GM18861 (cell line): ENCODE measurements around the gene TBCK.

ENCODE experiments used
- ATAC-seq: cut with Tn5 transposase; IDR thresholded peaks from one replicate; pipeline ENCODE4 v1.9.1; 2021; ENCODE audit not compliant: unreplicated experiment

Gene TBCK

DNA sequence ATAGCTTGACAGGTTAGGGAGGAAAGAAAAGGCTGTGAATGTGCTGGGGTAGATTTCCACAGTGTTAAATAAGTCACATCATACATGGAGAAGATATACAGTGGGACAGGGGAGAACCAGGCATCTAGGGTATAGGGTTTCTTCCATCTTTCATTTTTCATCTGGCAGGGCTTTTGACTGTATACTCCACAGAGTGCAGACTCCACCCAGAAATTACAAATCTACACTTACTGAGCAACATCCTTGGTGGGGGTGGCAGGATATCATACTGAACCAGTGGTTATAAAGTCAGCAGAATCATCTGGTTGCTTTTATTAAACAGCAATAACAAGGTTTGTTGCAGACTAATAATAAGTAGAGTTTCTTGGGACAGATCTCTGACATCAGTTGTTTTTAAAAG is 266.5 kb downstream of the TBCK start:
- ATAC-seq = no peak

DNA sequence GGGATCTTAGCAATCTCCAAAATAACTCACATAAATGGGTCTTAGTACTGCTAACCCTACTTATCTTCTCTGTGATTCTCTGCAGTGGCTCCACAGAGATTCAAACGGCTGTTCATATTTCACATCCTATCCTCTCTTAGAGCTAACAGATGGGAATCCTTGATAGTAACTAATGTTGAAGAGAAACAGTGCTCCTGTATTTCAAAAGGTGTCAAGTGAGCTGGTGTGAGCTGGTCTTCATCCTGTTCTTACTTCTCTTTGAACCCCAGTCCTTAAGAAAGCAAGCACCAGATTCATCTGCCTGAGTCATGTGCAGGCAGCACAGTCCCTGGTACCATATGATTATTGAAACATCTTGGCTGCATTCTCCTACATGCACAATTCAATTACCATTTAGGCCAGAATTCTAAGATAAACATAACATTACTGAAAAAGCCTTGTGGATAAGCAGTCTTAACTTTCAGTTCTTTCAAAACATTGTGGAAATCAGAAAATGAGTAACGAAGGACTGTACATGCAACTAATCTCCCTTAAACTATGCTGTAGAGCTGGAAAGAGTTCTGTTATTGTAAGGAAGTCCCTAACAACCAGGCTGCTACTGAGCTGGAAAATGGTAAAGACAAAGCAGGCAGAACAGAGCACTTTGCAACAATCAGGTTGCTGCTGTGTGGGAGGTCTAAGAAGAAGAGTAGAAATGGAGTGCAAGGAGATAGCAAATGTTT is 267.6 kb downstream of the TBCK start:
- no peak for ATAC-seq

DNA sequence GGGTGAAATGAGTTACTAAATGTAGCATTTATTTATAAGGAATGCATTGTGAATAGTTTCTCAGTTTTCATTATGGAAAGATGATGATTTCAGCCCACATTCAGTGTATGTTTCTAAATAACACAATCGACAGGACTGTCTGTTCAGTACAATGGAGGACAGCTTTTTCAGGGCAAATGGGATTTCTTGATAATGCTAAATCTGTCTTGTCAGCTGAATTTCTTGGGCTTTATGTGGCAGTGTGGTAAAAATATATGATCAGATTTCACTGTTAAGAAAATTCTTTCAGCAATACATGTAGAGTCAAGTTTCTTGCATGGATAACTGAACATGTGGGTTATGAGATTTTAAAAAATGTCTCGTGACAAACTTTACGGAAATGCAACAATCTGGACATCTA is 269.9 kb downstream of the TBCK start:
- ATAC-seq = no peak

DNA sequence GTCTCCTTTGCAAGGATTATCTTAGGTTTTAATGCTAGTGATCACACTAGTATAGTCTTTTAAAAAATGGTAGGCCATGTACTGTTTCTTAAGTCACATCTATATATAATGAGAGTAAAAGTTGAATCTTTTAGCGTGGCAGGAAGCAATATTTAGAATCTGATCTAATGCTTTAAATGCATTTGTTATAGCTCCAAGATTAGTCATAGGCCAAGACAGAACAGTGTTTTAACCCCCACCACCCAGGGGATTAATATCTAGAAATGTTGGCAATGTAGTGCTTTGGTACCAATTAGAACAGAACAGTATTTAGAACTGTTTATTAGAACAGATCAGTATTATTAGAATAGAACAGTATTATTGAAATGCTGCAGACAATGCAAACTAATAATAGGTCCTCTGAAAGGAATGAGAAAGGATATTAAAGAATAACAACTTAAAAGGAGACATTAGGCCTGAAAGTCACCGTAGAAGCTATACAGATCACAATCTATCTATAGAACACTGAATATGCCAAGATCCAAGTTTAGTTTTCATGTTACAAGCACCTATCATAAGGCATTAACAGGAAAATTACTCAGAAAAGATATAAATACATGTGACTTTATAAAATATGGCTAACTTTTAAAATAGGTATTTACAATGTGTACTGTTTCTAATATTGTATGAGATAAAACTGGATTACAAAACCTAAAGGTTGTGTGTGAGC is 274.6 kb downstream of the TBCK start:
- no peak for ATAC-seq

DNA sequence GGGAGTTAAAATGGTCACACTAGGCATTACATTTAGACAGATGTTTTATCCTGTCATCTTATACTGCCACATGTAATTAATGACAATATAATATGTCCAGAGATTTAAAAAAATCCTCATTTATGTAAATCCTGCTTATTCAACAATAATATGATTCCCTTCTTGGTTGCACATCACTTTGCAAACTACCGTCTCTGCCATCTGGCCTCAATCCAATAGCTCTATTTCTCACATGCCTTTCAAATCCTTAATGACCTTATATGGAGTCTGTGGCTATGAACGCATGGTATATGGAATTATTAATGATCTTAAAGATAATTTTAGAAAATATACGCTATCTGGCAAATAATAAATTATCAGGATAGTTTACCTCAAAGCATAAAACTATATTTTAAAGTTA is 276.2 kb downstream of the TBCK start:
- no peak for ATAC-seq

DNA sequence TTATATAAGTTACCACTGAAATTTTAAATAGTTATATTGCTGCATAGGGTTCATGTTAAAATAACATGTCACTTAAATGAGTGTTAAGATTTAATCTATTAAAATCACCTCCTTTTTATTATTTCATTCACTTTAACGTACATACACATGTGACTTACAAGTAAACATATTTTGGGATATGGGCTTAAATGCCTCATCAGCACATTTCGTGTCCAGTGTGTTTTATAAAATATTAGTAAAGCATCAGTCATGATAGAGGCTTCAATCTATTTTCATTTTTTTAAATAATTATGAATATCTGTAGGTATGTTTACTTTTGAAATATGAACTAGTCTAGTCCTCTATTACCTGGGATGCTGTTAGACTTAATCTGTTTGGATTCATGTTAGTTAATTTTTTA is 277.1 kb downstream of the TBCK start:
- ATAC-seq = no peak

DNA sequence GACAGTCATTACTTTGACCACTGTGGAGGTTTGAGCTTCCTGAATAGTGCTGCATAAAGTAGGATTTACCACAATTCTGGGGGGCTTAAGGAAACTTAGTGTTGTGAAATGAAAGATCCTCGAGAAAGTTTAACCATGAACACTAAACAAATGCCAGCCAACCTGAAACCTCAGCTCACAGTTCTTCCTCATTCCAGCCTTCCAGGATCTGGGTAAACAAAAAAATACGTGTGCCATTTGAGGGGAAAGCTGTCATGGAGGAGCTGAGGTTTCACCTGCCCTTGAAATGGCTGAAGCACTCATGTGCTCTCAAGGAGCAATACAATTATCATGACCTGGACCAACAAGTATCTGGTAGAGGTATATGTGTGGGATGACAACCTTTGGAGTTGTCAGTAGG is 278.0 kb downstream of the TBCK start:
- ATAC-seq = no peak

DNA sequence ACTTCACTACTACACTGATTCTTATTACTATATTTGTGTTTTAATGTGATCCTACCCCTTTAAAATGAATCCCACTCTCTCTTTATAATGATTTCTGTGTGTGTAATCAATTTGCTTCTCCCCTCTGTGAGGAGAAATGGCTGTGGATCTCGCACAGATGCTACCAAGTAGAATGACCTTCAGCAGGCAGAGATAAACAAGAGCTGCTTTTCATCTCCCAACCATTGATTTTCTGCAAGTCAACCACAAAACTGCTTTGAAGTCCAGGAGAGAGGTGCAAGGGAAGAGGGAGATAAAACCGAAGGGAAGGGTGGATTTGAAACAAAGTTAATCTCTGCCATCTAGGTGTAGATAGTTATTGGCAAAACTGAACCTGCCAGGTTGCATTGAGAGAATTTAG is 279.2 kb downstream of the TBCK start:
- no peak for ATAC-seq

DNA sequence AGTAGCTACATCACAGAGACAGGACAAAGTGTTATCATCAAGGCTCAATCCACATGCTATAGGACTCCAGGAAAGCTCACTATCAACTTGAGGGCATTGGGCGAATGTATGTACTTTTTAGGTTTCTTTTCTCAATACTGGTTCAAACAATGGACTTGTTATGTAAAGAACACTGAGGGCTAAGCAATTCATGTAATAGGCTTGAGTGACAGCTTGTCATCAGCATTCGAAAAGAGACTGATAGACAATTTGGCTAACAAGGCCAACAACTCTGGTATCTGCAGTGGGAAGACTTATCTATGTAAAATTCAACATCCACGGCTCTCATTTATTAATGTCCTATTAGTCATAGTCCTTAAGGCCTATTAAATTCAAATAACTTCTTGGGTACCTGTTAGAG is 279.7 kb downstream of the TBCK start:
- ATAC-seq = no peak

DNA sequence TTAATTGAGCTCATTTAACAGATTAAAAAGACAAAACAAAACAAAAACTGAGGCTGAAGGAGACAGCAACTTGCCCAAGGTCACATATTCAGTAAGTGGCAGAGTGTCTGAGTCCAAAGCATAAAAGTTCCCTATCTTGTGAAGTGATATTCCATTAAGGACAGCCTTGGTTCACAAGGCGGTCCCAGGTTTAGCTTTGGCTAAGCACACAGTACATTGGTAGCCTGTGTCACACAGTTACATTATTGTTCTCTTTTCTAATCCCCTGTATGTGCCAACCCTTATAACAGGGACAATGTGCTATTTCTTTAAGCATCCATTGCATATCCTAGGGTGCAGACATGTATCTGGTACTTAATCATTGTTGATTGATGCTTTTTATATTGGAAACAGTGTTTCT is 280.8 kb downstream of the TBCK start:
- ATAC-seq = no peak

DNA sequence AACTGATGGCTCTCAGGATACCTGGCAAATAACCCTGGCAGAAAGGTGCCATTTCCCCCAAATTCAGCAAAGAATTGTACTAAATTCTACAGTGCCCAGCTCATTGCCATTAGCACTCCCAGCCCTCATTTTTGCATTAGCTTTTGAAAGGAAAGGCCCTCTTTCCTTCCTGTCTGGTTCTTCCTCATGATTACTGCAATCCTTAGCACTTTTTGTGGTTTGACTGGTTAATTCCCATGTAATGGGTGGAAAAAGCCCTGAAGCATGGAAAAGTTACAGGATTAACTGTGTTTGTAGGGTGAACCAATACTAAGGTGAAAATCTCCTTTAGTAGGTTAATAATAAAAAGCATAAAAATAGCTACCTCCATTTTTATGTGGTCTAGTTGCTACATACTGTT is 281.3 kb downstream of the TBCK start:
- no peak for ATAC-seq

DNA sequence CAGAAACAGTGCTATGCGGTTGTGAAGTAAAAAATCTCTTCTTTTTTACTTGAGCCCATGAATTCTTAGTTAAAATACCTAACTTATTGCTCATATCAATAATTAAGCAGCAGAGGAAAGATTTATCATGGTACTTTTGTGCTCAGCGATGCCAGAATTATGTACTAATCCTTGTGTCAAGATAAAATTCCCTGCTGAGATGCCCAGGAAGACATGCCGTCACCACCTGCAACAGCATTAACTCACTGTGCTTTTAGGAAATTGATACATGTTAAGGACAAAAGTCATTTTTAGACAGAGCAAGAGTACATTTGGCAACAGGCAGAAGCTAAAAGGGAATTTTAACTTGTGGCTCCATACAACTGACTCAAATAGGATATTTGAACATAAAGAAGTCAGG is 281.8 kb downstream of the TBCK start:
- no peak for ATAC-seq

DNA sequence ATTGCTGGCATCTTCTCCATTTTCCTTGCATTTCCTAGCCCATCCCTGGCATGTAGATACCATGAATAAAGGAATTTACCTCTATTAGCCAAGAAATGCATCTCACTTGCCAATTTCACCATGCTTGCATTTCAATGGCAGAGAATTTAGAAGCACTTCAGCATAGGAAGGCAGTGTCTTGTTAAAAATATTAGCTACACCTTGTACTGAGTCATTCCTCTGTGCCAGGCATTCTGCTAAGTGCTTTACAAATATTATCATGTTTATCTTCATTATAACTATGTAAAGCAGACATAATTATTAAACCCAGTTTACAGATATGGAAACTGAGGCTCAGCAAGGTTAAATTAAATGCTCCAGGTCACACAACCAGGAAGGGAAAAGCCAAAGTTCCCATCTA is 282.5 kb downstream of the TBCK start:
- ATAC-seq = no peak

DNA sequence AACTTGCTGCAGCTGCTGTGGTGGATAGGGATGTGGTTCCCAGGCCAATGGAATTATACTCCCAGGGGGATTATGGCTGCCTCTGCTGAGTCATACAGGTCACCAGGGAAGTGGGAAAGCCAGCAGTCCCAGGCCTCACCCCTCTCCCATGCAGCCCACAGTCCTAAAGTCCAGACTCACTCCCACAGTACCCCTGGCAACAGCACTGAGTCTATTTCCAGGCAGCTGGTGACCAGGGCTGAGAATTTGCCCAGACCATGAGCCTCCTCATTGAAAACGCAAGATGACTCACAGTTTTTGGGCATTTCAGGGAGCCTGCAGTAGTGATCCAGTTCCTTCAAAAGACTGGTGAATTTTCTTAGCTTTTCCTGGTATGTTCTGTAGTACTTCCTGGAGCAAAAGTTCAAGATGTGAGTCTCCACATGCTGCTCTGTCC is 283.1 kb downstream of the TBCK start:
- ATAC-seq = no peak

DNA sequence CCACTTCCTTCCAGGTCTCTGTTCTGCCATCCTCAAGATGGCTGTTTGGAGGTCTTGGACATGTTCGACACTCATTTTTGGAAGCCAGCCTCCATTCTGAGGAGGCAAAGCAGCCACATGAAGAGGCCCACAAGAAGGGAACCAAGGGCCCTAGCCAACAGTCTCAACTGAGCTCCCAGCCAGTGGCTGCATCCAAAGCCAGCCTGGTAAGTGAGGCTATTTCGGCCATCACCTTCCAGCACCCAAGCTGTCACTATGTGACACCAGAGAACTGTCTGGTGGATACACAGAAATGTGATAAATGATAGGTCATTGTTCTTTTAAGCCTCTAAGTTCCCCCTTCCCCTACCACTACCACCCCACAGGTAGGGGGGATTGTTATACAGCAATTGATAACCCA is 293.6 kb downstream of the TBCK start:
- no peak for ATAC-seq

DNA sequence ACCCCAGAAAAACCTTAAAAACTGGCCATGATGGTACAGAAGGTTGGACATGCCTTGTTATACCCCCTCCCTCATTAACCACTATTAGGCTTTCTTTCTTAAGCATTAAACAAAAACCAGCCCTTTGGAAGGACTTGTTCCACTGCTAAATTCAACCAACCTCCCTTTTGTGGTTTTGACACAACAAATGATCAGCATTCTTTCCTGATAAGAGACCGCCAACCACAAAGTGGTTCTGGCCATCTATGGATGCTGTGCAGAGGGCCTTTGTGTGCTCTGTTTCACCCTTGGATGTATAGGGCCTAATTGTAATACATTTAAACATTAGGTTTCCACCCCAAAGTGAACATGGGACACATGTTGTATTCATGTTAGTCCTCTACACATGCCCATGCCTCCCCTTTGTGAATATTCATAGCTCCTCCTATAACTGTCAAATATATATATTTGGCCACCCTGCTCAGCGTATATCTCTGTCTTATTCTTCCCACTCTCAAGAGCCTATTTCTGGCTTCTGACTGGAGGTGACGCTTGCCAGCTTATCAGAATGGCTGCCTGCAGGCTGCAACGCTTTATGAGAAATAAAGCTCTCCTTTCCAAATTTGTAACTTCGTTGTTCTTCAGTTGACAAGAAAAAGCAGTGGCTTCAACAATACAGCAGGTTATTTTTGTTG is 294.1 kb downstream of the TBCK start:
- ATAC-seq = no peak

DNA sequence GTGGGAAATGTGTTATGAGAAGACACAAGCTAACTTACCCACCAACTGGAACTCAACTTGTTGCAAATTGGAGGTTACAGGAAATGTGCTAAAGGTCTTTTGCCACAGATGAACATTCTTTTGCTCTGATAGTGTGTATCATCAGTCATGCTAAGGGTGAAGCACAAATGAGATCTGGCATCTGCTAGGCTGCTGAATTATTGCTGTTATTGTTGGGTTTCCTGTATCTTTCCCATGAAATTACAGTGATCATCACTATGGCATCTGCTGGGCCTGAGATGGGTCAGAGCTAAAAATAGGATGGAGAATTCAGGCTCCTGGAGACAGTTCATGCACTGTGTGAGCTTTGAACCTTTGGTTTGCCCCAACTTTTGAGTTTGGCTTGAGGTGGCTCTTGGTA is 296.2 kb downstream of the TBCK start:
- ATAC-seq = no peak

DNA sequence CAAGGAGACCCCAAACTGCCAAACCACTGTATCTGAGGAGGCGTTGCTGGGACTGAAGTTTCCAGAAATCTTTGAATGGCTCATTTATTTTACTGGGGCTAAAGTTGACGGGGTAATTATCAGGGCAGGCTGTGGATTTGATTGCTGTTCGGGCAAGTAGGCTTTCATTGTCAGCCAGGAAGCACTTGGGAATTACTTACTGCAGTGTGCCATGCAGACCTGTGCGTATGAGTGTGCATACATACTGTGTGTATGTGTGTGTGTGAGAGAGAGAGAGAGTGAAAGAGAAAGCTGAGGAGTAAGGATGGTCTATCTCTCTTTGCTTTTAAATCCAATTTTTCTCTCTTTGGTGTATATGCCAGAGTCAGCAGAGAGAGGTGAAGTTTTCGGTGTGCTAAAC is 298.0 kb downstream of the TBCK start:
- ATAC-seq = no peak

DNA sequence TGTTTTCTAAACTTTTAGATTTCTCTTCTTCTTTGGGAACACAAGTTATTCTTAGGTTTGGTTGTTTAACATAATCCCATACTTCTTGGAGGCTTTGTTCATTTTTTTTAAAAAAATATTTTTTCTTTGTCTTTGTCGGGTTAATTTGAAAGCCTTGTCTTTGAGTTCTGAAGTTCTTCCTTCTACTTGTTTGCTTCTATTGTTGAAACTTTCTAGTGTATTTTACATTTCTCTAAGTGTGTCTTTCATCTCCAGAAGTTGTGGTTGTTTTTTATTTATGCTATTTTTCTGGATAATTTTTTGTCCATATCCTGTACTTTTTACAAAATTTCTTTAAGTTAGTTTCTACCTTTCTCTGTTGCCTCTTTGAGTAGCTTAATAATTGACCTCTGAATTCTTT is 304.6 kb downstream of the TBCK start:
- ATAC-seq = no peak

DNA sequence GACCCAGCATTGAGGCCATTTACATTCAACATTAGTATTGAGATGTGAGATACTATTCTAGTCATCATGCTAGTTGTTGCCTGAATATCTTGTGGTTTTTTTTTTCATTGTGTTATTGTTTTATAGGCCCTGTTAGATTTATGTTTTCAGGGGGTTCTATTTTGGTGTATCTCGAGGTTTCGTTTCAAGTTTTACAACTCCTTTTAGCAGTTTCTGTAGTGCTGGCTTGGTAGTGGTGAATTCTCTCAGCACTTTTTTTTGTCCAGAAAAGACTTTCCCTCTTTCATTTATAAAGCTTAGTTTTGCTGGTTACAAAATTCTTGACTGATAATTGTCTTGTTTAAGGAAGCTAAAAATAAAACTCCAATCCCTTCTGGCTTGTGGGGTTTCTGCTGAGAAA is 305.2 kb downstream of the TBCK start:
- no peak for ATAC-seq

DNA sequence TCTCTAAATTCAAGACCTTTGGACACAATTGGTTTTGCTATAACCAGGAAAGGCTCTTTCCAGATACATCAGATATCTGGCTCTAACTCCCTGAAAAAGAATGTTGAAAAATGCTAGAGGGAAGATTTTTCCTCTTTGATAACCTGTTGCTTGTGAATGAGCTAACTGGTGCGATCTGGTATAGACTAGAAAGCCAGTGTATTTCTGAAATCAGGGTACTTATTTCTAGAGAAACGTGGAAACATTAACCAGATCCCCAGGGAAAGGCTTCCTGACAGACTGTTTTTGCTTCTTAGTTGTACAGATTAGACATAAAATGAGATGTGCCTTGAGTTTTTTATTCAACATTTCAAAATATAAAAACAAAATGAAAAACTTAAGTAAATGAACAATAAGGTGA is 313.0 kb downstream of the TBCK start:
- no peak for ATAC-seq
